Stimulated activated CD4-positive, alpha-beta T cell treated with anti-CD3 and anti-CD28 coated beads, Interleukin-15, amount 100 ng/mL, for 48 hours (primary cell): ENCODE measurements around the gene CD69.
A peak's percentile ranks its signal among the peaks of the same experiment; 100 is the strongest.
"Not testable (repeated sequence)": the region's sequence is repeated elsewhere in the genome, so short reads cannot be mapped to it uniquely, and the experiment has no call there.

ENCODE experiments used
- DNase-seq, 2 donors: peaks; one replicate each; pipeline ENCODE4 v3.0.0-alpha.2; 2020; ENCODE audit warnings: low read depth in 2 of 2

The CD69 gene

GRCh38 chr12:9750276-9751203, 10.2 kb downstream of the CD69 start:
- DNase-seq, result no peak

- no peak for DNase-seq
These were observed 11.1 kb downstream of the CD69 start for GRCh38 chr12:9749640-9750039.

- DNase-seq, result no peak
These were observed 15.5 kb downstream of the CD69 start for GRCh38 chr12:9745199-9745598.

GRCh38 chr12:9742661-9743060, 18.0 kb downstream of the CD69 start:
- DNase-seq, result no peak

- peak in 1 of 2 donors; percentile 65 for DNase-seq
These were observed 19.0 kb downstream of the CD69 start for GRCh38 chr12:9741726-9742125.

- no peak for DNase-seq
These were observed 20.5 kb downstream of the CD69 start for GRCh38 chr12:9740106-9740750.

GRCh38 chr12:9739404-9740105, 21.1 kb downstream of the CD69 start:
- DNase-seq, result not testable (repeated sequence)

GRCh38 chr12:9738905-9739304, 21.8 kb downstream of the CD69 start:
- DNase-seq, result not testable (repeated sequence)

GRCh38 chr12:9736936-9737705, 23.6 kb downstream of the CD69 start:
- no peak for DNase-seq

- no peak for DNase-seq
These were observed 25.1 kb downstream of the CD69 start for GRCh38 chr12:9735601-9736000.

- no peak for DNase-seq
These were observed 27.7 kb downstream of the CD69 start, which contains the start of gene CLECL1 for GRCh38 chr12:9732921-9733461. CLECL1 (minus strand) TSS chr12:9733097.

GRCh38 chr12:9731797-9732196, 28.9 kb downstream of the CD69 start:
- DNase-seq, result no peak

- no peak for DNase-seq
These were observed 29.3 kb downstream of the CD69 start for GRCh38 chr12:9731393-9731792.

- no peak for DNase-seq
These were observed 30.1 kb downstream of the CD69 start for GRCh38 chr12:9730591-9730990.

- no peak for DNase-seq
These were observed 30.7 kb downstream of the CD69 start for GRCh38 chr12:9730011-9730410.

- DNase-seq, result no peak
These were observed 31.6 kb downstream of the CD69 start for GRCh38 chr12:9729082-9729481.

GRCh38 chr12:9727813-9728212, 32.9 kb downstream of the CD69 start:
- DNase-seq, result no peak

- no peak for DNase-seq
These were observed 35.4 kb downstream of the CD69 start for GRCh38 chr12:9725213-9725870.

- no peak for DNase-seq
These were observed 36.7 kb downstream of the CD69 start for GRCh38 chr12:9724023-9724422.

- no peak for DNase-seq
These were observed 39.2 kb downstream of the CD69 start for GRCh38 chr12:9721394-9722092.
